Measurements from ENCODE around the gene TGFBR3.

DNA sequence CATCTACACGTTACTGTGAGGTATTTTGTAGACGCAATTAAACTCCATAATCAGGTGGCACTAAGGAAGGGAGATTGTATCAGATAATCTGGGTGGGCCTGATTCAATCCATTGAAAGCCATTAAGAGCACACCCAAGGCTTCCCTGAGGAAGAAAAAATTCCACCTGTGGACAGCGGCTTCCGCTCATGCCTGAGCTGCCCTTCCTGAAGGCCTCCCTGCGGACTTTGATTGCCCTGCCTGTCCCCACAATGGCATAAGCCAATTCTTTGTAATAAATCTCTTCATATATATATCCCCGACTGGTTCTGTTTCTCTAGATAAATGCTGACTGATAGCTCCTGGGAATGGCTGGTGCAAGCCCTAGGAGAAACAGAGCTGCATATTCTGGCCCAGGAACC lies 138.3 kb downstream of the TGFBR3 start:
- TF ChIP-seq, protein P1, sequence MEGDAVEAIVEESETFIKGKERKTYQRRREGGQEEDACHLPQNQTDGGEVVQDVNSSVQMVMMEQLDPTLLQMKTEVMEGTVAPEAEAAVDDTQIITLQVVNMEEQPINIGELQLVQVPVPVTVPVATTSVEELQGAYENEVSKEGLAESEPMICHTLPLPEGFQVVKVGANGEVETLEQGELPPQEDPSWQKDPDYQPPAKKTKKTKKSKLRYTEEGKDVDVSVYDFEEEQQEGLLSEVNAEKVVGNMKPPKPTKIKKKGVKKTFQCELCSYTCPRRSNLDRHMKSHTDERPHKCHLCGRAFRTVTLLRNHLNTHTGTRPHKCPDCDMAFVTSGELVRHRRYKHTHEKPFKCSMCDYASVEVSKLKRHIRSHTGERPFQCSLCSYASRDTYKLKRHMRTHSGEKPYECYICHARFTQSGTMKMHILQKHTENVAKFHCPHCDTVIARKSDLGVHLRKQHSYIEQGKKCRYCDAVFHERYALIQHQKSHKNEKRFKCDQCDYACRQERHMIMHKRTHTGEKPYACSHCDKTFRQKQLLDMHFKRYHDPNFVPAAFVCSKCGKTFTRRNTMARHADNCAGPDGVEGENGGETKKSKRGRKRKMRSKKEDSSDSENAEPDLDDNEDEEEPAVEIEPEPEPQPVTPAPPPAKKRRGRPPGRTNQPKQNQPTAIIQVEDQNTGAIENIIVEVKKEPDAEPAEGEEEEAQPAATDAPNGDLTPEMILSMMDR (conservative IDR thresholded peaks at IDR 0.05 in 1 of 2, IDR thresholded peaks at IDR 0.05 in 1 of 2; ENCODE audit: extremely low read depth in 1 of 2, insufficient read depth in 1 of 2, low read depth in 1 of 2, low read length in 2 of 2), result no peak
- TF ChIP-seq EZH2 (IDR thresholded peaks at IDR 0.05; ENCODE audit: borderline replicate concordance, low read length), result no peak

Data from mammary epithelial cell (primary cell).